ENCODE results near the gene ARHGEF40.

ARHGEF40 gene

DNA sequence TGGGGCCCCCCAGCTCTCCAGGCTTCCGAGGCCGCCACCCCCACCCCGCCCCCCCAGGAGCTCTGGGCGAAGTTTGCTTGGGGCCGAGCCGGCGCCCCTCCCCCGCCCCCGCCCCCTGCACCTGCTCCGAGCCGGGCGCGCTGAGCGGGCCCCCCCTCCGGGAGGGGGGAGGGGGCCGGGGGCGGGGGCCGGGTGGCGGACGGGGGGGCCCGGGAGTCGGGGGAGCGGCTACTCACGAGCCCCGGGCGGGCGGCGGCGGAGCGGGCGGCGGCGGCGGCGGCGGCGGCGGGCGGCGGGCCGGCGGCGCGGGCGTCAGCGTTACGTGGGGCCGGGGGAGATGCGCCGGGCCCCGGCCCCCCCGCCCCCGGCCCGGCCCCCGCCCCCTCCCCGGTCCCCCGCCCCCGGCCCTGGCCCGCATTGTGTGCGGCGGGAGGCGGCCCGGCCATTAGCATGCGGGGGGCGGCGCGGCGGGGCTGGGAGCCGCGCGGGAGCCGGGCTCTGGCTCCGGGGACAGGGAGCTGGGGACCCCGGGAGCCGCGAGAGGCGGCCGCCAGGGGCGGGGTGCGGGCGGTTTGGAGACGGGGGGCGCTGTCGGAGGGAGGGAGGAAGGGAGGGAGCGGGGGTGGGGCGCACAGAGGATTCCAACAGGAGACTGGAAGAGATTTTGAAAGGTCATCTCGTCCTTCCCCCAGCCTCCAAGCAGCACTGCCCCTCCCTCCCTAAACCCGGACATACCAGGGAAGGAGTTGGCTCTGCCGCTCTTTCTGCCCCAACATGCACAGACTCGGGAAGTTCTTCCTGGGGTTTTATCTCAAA is 28.2 kb downstream of the ARHGEF40 start, which contains the start of gene ZNF219:
Gene ZNF219 (minus strand): TSS at position 580 of the 816 bp plus-strand sequence. CDS start 5,064 bp downstream, outside the sequence.
- peak; percentile 50 for DNase-seq (ENCODE audit: low spot score)

- no peak for DNase-seq (ENCODE audit: low spot score)
Observed at GRCh38 chr14:21098892-21099595, 28.9 kb downstream of the ARHGEF40 start.

GRCh38 chr14:21099596-21099985 is 29.5 kb downstream of the ARHGEF40 start:
- DNase-seq (ENCODE audit: low spot score), result no peak

- DNase-seq (ENCODE audit: low spot score), result no peak
Observed at GRCh38 chr14:21100931-21101330, 30.8 kb downstream of the ARHGEF40 start, which contains the start of gene TMEM253. TSS of gene TMEM253 (plus strand) at chr14:21101066. CDS start at chr14:21101344, 278 bp downstream.

DNA sequence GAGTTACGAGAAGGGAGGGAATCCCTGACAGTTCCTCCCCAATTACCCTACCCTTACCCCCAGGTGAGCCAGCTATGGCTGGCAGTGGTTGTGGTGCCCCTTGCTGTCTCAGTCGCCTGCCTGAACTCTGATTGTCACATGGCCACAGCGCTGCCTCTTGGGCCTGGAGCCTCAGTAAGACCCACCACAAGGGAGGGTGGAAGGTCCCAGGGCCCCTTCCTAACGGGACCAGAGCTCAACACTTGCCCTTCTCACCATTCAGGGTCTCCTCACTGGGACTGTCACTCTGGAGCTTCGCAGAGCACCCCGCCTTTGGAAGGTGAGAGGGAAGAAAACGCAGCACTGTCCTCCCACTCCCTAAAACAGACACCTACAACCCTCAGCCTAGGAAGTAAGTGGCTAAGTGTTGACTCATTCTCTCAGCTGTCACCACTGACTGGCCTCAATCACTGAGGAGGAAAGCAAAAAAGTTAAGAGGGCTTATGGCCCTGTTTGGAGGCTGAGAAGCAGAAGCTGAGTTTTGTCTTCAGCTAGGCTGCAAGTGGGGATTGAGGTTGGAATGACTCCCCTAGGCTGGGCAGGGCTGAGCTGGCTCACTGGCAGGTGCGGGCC is 31.8 kb downstream of the ARHGEF40 start:
- DNase-seq (ENCODE audit: low spot score), result no peak

DNA sequence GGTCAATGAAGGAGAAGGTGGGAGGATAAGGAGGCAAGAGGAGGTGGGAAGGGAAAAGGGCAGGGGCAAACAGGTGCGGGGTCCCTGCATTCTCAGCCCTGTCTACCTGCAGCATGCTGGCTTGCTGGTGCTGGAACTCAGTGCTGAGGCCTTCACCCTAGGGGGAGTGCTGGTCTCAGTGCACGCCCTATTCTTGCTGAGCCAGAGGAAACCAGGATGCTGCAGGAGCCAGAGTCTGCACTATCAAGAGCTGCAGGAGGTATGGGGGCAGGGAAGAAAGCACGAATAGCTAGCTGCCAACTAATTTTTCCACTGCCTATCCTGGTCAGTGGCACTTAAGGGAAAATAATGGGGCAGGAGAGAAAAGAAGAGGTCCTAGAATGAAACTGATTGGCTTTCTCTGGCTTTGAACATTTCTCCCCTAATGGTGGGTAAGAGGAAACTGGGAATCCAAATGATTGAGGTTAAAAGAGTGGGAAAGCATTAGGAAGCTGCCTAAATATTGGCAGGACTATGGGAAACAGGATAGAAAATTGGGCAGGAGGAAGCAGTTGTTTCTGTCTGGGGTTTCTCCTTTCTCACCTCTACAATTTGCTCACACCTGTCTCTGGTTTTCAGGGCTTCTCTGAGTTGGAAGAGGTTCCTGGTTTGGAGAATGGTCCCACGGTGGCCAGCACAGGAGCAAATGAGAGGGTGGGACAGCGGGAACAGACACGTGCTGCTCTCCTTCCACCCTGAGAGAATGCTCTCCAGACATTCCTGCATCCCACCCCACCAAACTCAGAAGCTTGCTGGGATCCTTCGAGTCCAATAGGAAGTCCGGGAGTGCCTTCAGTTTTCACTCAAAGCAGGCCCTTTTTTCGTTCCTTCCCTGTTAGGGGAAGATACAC is 32.7 kb downstream of the ARHGEF40 start:
- peak; percentile 36 for DNase-seq (ENCODE audit: low spot score)

- no peak for DNase-seq (ENCODE audit: low spot score)
Observed at GRCh38 chr14:21103411-21103709, 33.3 kb downstream of the ARHGEF40 start.

DNA sequence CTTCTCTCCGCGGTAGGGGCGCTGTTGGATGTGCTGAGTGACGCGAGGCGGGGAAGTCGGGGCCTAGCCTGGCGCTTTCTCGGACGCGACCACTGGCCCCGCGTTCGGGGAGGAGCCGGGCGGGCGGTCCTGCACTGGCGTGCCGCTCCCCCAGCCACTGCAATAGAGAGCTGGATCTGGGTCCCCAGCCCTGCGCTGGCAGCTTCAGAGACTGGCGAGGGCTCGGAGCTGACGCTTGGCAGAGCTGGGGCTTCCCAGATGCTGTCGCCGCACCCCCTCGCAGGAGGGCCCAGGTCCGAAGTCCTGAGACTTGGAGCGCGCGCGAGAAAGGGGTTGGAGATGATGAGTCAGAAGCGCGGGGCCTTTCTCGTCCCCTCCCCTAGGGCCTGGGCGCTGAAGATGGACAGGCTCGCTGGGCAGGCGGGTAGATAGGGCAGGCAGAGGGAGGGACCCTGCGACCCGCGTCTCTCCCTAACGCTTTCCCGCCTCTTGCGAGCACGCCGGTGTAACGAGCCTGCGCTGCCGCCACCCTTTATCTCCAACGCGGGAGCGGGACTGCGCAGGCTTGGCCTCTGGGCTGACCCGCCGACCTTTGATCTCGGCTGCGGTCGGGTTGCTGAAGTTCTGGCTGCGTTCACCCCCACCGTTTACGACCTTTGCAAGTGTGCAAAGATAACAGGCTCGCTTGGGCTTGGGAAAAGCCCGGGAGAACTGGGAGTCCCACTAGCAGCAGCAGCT is 33.8 kb downstream of the ARHGEF40 start:
- DNase-seq (ENCODE audit: low spot score), result peak; percentile 94

DNA sequence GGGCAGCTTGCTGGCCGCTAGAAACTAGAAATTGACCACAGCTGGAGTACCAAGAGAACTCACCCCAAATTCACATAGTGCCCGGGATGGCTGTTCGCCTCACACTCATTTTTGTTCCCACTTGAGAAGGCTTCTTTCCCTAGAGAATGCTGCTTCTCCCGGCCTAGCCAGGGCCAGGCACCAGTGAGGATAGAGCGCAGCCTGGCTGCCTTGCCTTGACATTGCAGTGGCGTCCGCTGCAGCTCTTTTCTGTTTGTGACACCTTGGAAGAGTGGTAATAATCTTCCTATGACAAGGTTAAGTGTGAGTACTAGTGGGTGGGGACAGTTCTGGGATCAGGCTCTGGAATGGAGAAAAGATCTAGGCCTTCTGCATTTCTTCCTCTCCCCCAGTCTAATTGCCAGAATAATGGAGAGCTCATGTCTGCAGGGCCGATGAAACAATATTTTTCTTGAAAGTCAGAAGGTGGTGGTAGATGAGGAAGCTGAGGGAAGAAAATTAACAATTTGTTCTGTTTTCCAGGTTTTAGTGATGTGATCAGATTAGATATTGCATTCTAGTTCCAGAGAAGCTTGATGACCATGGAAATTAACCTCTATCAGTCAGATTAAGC is 34.5 kb downstream of the ARHGEF40 start:
- DNase-seq (ENCODE audit: low spot score), result peak; percentile 72

DNA sequence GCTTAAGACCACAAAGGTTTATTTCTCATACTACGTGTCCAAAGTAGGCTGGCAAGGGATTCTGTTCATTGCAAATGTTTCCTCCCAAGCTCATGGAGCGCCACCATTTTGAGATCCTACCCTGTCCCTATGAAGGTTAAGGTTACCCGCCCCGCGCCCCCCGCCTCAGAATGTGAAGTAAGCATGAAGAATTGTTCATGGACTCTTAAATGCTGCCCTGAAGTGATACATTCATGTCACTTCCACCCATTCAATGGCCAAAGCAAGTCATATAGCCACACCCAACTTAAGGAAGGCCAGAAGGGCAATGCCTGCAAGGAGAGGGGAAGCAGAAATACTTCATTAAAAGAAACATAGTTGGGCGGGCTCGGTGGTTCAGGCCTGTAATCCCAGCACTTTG is 35.0 kb downstream of the ARHGEF40 start:
- DNase-seq (ENCODE audit: low spot score), result no peak

DNA sequence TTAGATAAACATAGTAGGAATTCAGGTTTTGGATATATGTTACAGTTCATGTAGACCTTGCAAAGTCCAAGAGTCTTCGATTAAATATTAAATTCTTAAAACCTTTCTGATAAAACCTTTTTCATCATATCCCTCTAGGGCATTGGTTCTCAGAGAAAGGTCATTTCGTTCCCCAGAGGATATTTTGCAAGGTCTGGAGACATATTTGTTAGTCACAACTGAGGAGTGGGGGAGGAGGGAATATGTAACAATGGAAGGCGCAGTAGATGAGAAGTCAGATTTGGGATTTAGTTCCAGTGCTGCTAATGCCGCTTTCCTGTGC is 36.0 kb downstream of the ARHGEF40 start:
- no peak for DNase-seq (ENCODE audit: low spot score)

- DNase-seq (ENCODE audit: low spot score), result peak; percentile 79
Observed at GRCh38 chr14:21106498-21107282, 36.6 kb downstream of the ARHGEF40 start.

DNA sequence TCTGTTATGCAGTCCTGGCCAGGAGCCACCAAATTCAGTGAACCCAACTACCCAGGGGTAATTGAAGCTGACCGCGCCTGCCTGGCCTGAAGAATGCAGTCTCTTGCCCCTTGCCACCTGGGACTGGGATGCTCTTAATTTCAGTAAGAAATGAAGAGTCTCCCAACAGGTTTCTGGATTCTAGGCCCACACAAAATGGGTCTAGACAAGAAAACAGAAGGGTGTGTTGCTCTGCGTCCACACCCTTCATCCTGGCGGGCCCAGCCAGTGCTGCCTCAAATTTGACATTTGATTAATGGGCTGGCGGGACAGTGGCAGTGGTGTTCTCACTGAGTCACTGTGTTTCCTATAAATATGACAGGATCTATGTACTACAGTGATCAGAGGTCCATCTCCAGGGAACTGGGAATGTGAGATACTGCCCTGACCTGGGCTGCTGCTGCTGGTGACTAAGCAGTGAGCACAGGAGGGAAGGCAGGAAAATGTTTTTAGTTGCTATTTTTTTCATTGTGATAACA is 37.2 kb downstream of the ARHGEF40 start:
- no peak for DNase-seq (ENCODE audit: low spot score)

DNA sequence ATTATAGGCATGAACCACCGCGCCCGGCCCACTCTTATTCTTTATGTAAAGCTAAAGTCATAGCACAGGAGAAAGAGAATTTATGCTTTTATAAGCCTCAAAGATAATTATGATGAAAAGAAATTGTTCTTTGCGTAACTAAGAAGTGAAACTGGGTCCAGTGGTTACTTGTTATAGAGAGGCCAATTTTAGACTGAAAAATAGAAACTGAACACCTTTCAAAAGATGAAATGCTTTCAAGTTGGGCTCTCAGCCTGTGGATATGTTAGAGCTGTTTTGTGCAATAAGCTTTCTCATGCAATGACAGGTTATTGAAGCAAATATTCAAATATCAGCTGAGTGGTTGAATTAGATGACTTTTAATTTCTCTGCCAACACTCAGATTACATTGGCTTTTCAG is 38.7 kb downstream of the ARHGEF40 start:
- no peak for DNase-seq (ENCODE audit: low spot score)

- no peak for DNase-seq (ENCODE audit: low spot score)
Observed at GRCh38 chr14:21109377-21110138, 39.5 kb downstream of the ARHGEF40 start.

DNA sequence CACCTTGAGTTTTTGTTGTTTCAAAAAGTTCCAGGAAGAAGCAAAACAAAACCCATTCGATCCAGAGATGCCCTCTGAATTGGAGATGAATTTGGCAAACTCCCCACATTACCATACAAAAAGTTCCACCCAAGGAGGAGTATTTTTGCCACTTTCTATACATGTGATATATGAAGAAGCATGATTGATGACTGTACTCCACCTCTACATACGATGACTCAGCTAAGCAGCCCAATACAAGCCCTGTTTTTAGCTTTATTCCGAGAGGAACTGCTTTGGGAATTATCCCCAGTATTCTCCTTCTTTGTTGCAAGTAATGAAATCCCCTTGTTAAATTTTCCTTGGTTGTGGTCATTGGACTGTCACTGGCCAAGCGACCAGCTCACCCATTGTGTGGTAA is 42.2 kb downstream of the ARHGEF40 start:
- no peak for DNase-seq (ENCODE audit: low spot score)

GRCh38 chr14:21113369-21113768 is 43.3 kb downstream of the ARHGEF40 start:
- DNase-seq (ENCODE audit: low spot score), result no peak

DNA sequence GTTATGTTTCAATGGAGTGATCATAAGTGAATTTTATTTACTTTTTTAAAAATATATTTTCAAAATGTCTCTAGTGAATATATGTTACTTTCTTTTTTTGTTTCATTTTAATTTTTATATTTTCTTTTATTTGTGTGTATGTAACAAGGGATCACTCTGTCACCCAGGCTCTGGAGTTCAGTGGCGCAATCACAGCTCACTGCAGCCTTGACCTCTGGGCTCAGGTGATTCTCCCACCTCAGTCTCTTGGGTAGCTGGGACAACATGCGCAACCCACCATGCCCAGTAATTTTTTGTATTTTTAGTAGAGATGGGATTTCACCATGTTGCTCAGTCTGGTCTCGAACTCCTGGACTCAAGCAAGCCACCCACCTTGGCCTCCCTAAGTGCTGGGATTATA is 48.8 kb downstream of the ARHGEF40 start:
- no peak for DNase-seq (ENCODE audit: low spot score)

DNA sequence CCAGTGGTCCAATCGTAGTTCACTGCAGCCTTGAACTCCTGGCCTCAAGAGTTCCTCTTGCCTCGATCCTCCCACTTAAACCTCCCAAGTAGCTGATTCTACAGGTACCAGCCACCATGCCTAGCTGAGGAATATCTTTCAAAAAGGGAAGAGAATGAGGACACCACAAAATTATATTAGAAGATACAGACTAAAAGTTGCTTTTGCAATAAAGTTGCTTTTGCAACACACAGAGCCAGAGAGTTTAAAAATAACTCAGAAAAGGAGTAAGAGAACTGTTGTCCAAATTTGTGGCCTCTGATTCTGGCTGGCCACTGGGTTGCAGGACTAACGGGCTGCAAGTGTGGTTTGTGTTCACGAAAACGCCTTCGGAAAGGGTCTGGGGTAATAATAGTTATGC is 50.6 kb downstream of the ARHGEF40 start:
- DNase-seq (ENCODE audit: low spot score), result no peak
